Esophagus muscularis mucosa (tissue), 4 donors: Measurements from ENCODE around the gene ANKRD24. TPM values are rescaled to one million over a fixed set of nuclear protein-coding genes. Genes with fewer than 3 reads are reported as not detected.

Experiments
- DNase-seq: peaks from one replicate; pipeline ENCODE4 v3.0.0-alpha.2; 2017; ENCODE audit errors: extremely low spot score
- H3K27ac ChIP-seq, 4 donors: fragments of 200-600 bp; sonication (generic); replicated peaks in 1 of 4; 1 replicate in 3 of 4; 2 replicates in 1 of 4; pipeline ENCODE4 v1.5.1; 2016 to 2019; ENCODE audit warnings: mild to moderate bottlenecking in 1 of 4
- H3K27me3 ChIP-seq, 4 donors: fragments of 200-600 bp; sonication (generic); one replicate each; pipeline versions ENCODE4 v1.5.1 to v1.6.0; 2016 to 2019
- H3K36me3 ChIP-seq, 4 donors: fragments of 200-600 bp; sonication (generic); one replicate each; pipeline ENCODE4 v1.5.1; 2016 to 2019
- H3K4me1 ChIP-seq, 4 donors: fragments of 200-600 bp; sonication (generic); one replicate each; pipeline ENCODE4 v1.5.1; 2016 to 2019
- H3K4me3 ChIP-seq, 4 donors: fragments of 200-600 bp; sonication (generic); 1 replicate in 2 of 4; 2 replicates in 2 of 4; pipeline ENCODE4 v1.5.1; 2016 to 2019; ENCODE audit warnings: mild to moderate bottlenecking in 4 of 4, moderate library complexity in 1 of 4
- H3K9me3 ChIP-seq, 4 donors: fragments of 200-600 bp; sonication (generic); 1 replicate in 3 of 4; 2 replicates in 1 of 4; pipeline ENCODE4 v1.5.1; 2016 to 2019
- EP300 ChIP-seq: sonication (generic); formaldehyde crosslinking; IDR thresholded peaks from one replicate; pipeline ENCODE4 v1.6.1; 2017; ENCODE audit warnings: antibody characterized with exemption
- POLR2A ChIP-seq: fragments of 450-650 bp; IDR thresholded peaks from one replicate; pipeline ENCODE4 v1.6.1; 2017; ENCODE audit warnings: antibody characterized with exemption, moderate library complexity, mild to moderate bottlenecking, low read depth
- POLR2AphosphoS5 ChIP-seq, 2 donors: sonication (generic); formaldehyde crosslinking; IDR thresholded peaks; one replicate each; pipeline ENCODE4 v1.6.1; 2017; ENCODE audit warnings: antibody characterized with exemption in 2 of 2
- WGBS: methylation state at CpG from one replicate; pipeline ENCODE4 v1.1.5; 2018; 5-methylcytosine and 5-hydroxymethylcytosine counted together
- intact Hi-C: fragments of 100-400 bp; cut with DNase I; formaldehyde crosslinking; loops from one replicate; pipeline ENCODE4 v1.15.1; 2023
- total RNA-seq, 4 donors: library from RNA; depleted of rRNA; stranded (reverse); fragments of >200 nt; gene quantifications; one replicate each; pipeline versions ENCODE4 v1.1.0 to v1.2.1, GENCODE V29; 2016
- TF ChIP-seq, protein P1 (sequence below), 3 experiments: fragments of 200-600 bp in 2 of 3; fragments of 450-650 bp in 1 of 3; sonication (generic) in 2 of 3; IDR thresholded peaks; one replicate each; pipeline ENCODE4 v1.5.1; 2017 to 2019; ENCODE audit warnings: antibody characterized with exemption in 3 of 3, mild to moderate bottlenecking in 2 of 3, moderate library complexity in 1 of 3

ANKRD24 gene
- total RNA-seq, 4 donors from 2014 or later, result 0.32 to 2.5 (median 0.96) TPM

DNA sequence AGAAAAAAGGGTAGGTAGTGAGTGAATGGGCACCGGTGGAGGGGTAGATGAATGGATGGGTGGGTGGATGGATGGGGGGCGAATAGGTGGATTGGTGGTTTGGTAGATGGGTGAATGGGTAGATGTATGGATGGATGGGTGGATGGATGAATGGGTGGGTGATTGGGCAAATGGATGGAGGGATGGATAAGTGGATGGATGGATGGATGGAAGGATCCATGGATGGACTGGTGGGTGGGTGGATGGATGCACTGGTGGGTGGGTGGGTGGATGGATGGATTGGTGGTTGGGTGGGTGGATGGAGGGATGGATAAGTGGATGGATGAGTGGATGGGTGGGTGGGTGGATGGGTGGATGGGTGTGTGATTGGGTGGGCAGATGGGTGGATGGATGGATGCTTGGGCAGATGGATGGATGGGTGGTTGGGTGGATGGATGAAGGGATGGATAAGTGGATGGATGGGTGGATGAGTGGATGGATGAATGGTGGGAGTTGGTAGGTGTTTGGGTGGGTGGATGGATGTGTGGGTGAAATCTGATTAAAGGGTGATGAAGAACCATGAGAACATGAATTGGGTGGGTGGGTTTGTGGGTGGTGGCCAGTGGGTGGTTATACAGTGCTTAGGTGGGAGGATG, 2.3 kb downstream of the ANKRD24 start:
- TF ChIP-seq, protein P1, sequence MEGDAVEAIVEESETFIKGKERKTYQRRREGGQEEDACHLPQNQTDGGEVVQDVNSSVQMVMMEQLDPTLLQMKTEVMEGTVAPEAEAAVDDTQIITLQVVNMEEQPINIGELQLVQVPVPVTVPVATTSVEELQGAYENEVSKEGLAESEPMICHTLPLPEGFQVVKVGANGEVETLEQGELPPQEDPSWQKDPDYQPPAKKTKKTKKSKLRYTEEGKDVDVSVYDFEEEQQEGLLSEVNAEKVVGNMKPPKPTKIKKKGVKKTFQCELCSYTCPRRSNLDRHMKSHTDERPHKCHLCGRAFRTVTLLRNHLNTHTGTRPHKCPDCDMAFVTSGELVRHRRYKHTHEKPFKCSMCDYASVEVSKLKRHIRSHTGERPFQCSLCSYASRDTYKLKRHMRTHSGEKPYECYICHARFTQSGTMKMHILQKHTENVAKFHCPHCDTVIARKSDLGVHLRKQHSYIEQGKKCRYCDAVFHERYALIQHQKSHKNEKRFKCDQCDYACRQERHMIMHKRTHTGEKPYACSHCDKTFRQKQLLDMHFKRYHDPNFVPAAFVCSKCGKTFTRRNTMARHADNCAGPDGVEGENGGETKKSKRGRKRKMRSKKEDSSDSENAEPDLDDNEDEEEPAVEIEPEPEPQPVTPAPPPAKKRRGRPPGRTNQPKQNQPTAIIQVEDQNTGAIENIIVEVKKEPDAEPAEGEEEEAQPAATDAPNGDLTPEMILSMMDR (IDR thresholded peaks at IDR 0.05), result no peak
- no peak for TF ChIP-seq POLR2AphosphoS5 (IDR thresholded peaks at IDR 0.05)
- TF ChIP-seq EP300, result no peak
- no peak for TF ChIP-seq POLR2A
- Histone ChIP-seq H3K4me3 (no peak overlapping the region), H3K27me3 (peaks cover 0 to 25% (median 0%) of the 10 kb centered on the region in 4 donors), H3K4me1 (peaks cover 15 to 30% (median 25%) of the 10 kb centered on the region in 4 donors), H3K36me3 (peaks cover 0 to 11% (median 5%) of the 10 kb centered on the region in 4 donors), H3K9me3 (no peaks in the 10 kb centered on the region), H3K27ac (no peak overlapping the region)
- intact Hi-C loops, result no loop called here
- no peak for DNase-seq
- WGBS, result 91% methylated on average over 2 of the region's 2 CpGs

DNA sequence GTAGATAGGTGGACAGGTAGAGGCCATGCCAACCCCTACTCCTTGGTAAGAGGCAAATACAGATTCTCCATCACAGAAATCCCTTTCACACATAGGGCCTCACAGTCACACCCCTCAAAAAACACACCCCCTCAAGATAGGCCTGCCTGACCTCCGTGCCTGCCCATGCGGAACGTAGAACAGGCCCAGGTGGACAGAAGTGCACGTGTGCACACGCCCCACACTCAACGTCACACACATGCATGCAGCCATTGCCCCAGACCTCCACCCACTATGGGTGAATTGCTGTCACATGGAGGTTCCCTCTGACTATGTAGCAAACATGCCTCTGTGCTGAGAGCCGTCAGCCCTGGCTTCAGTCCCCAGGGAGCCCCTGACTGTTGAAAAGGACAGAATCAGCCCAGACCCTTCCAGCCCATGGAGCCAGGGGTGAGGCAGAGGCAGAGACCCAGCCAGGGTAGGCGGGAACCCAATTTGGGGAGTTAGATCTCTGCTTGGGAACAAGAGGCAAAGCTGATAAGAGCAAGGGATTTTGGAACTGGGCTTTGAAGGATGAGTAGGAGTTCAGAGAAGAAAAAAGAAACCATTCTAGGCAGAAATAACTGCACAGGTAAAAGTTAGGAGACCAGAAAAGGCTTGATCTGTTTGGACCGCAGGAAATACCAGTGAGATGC, 3.1 kb downstream of the ANKRD24 start:
- Histone ChIP-seq H3K27me3 (peaks cover 0 to 25% (median 0%) of the 10 kb centered on the region in 4 donors), H3K9me3 (no peaks in the 10 kb centered on the region), H3K4me1 (peaks cover 15 to 30% (median 22%) of the 10 kb centered on the region in 4 donors), H3K36me3 (peaks cover 0 to 4% (median under 1%) of the 10 kb centered on the region in 4 donors), H3K4me3 (no peak overlapping the region), H3K27ac (no peak overlapping the region)
- no peak for DNase-seq
- intact Hi-C loops, result no loop called here
- 77% methylated on average over 8 of the region's 9 CpGs for WGBS
- no peak for TF ChIP-seq POLR2AphosphoS5 (IDR thresholded peaks at IDR 0.05)
- TF ChIP-seq, protein P1 (IDR thresholded peaks at IDR 0.05), result no peak
- TF ChIP-seq POLR2A, result no peak
- no peak for TF ChIP-seq EP300

DNA sequence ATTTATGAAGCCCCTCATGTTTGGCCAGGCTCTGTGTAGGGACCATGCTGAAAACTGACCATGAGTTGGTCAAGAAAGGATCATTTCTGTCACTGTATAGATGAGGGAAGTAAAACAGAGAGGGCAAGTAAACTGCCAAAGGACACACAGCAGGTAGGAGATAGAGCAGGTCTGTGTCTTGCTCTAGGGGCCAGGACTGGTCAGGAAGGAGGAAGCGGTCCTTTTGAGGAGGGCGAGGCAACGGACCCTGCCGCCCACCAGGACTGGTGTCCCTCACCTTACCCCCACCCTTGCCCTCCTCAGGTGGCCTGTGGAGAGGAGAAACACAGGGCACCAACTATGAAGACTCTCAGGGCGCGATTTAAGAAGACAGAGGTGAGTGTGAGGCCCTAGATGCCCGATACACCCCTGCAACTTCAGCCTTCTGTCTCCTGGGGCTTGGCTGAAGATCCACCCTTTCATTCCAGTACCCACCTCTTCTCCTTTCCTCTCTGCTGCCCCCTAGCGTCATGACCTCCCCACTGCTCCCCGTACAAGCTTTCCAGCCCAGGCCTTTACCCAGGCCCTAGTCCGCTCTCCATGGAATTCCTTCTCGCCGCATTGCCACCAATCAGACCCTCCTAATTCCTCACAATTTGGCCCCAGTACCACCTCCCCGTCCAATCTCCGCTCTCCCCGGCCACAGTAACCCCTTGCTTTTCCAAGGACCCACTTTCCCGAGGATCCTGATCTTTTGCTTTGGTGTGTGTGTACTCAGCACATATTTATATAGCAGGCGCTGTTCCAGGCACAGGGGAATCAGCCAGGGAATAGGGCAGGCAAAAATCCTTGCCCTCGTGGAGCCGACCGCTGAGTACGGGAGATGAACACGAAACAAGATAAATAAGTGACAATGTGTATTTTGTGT, 3.9 kb downstream of the ANKRD24 start:
- TF ChIP-seq, protein P1 (IDR thresholded peaks at IDR 0.05), result peak; percentile 42 to 62 (median 42)
- TF ChIP-seq EP300, result no peak
- intact Hi-C loops, result no loop called here
- peaks cover 0 to 32% (median 0%) of the 10 kb centered on the region in 4 donors for H3K27me3 ChIP-seq
- no peak overlapping the region for H3K27ac ChIP-seq
- peaks cover 12 to 23% (median 15%) of the 10 kb centered on the region in 4 donors for H3K4me1 ChIP-seq
- no peaks in the 10 kb centered on the region for H3K9me3 ChIP-seq
- 41% methylated on average over 20 of the region's 22 CpGs for WGBS
- no peak for DNase-seq
- H3K36me3 ChIP-seq, result no peaks in the 10 kb centered on the region
- H3K4me3 ChIP-seq, result no peak overlapping the region

DNA sequence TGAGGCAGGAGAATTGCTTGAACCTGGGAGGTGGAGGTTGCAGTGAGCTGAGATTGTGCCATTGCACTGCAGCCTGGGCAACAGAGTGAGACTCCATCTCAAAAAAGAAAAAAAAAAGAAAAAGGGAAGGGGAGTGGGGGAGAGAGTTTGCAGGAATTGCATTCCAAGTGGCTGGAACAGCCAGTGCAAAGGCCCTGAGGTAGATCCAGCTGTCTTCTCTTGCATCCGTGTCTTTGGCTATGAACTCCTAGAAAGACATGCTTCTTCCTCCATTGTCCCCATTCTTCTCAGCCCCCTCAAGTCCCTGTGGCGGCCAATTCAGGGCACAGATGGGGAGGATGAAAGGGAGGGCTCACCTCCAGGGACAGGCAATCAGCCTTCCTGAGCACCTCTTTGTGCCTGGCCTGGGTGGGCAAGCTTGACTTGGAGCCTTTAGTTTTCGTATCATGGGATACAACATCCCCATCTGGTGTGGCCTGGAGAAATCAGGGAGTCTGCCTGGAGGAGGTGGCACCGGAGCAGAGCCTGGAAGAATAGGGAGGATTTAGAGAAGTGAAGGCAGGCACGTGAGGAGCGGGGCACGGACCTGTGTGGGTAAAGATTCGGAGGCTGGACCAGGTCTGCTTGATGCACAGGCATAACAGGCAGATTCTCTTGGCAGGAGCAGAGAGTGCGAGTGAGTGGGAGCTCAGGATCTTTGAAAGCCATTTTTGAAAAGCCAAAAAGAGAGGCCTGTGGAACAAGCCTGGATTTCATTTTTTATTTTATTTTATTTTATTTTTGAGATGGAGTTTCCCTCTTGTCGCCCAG, 5.0 kb downstream of the ANKRD24 start:
- 84% methylated on average over 9 of the region's 10 CpGs for WGBS
- H3K4me1 ChIP-seq, result peaks cover 6 to 14% (median 8%) of the 10 kb centered on the region in 4 donors
- H3K27ac ChIP-seq, result no peak overlapping the region
- TF ChIP-seq POLR2AphosphoS5 (IDR thresholded peaks at IDR 0.05) (no peak), POLR2A (no peak), EP300 (no peak)
- TF ChIP-seq, protein P1 (IDR thresholded peaks at IDR 0.05), result no peak
- no peaks in the 10 kb centered on the region for H3K9me3 ChIP-seq
- H3K4me3 ChIP-seq, result no peak overlapping the region
- intact Hi-C loops, result no loop called here
- no peaks in the 10 kb centered on the region for H3K36me3 ChIP-seq
- peaks cover 0 to 44% (median under 1%) of the 10 kb centered on the region in 4 donors for H3K27me3 ChIP-seq
- DNase-seq, result no peak
